HG02943 (cell line): ENCODE data around the gene IL17RC.
"Not testable (repeated sequence)": the region's sequence is repeated elsewhere in the genome, so short reads cannot be mapped to it uniquely, and the experiment has no call there.

ENCODE experiments used
- ATAC-seq: cut with Tn5 transposase; IDR thresholded peaks from one replicate; pipeline ENCODE4 v1.9.1; 2021; ENCODE audit warnings: mild to moderate bottlenecking, low read depth, moderate library complexity; ENCODE audit not compliant: unreplicated experiment

Gene IL17RC

DNA sequence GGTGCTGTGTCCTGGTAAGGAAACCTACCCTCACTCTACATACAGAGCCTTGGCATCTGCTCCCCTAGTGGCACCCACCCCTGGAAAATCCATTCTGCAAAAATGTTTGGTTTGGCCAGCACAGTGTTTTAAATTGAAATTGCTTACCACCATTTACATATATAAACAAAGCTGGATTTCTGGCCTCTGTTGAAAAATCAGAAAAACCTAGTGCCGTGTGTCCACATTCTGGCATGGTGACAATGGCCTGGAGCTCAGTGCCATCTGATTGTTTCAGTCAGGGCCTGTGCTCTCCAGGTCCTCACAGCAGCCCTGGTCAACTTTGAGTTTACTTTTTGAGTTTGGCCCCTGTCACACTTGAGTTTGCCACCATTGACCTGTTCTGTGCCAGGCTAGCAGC, 2.9 kb upstream of the IL17RC start:
- ATAC-seq, result no peak

DNA sequence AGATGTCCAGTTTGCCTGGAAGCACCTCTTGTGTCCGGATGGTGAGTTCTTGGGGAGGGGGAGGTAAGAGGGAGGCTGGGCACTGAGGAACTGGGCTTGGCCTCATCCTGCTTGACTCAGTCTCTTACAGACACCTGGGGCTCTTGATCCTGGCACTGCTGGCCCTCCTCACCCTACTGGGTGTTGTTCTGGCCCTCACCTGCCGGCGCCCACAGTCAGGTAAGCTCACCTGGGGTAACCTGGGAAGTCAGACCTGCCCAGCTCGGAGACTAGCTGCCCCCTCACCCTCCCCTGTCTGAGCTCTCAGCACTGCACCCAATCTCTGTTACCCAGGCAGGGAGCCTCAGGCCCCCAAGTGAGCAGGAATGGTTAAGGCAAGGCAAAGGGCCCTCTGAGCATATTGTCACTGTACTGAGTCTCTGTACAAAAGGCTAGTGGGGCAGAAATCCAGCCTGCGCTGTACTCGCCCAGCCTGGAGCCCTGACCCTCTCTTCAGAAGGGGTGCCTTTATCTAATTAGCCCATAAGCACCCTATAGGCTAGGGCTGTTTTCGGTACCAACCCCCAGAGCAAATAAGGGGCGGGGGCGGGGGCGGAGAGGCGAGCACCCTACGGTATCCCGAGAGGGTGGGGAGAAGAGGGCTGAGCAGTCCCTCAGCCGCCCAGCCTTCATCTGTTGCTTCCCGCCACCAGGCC, 2.2 kb upstream of the IL17RC start:
- ATAC-seq, result no peak

DNA sequence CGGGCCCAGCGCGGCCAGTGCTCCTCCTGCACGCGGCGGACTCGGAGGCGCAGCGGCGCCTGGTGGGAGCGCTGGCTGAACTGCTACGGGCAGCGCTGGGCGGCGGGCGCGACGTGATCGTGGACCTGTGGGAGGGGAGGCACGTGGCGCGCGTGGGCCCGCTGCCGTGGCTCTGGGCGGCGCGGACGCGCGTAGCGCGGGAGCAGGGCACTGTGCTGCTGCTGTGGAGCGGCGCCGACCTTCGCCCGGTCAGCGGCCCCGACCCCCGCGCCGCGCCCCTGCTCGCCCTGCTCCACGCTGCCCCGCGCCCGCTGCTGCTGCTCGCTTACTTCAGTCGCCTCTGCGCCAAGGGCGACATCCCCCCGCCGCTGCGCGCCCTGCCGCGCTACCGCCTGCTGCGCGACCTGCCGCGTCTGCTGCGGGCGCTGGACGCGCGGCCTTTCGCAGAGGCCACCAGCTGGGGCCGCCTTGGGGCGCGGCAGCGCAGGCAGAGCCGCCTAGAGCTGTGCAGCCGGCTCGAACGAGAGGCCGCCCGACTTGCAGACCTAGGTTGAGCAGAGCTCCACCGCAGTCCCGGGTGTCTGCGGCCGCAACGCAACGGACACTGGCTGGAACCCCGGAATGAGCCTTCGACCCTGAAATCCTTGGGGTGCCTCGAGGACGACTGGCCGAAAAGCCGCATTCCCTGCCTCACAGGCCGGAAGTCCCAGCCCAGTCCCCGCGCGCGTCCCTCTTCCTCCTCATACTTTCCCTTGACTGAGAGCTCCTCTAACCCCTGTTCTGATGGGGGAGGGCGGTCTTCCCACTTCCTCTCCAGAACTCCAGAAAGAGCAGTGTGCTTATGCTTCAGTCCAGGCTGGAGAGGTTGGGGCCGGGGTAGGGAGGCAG, 1.4 kb upstream of the IL17RC start:
- no peak for ATAC-seq

GRCh38 chr3:9916346-9916733, 558 bp upstream of the IL17RC start:
- ATAC-seq, result no peak

DNA sequence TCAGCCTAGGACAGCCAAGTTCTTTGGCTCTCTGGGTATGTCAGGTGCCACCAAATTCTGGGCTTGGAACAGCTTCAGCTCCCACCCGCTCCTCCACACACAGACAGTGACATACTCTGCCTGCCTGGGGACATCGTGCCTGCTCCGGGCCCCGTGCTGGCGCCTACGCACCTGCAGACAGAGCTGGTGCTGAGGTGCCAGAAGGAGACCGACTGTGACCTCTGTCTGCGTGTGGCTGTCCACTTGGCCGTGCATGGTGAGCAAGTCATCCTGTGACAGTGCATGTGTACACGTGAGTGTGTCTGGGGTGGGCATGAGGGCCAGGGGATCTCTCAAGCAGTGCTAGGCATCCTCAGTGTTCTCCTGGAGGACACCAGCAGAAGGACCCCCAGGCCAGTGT, 922 bp downstream of the IL17RC start:
- no peak for ATAC-seq

GRCh38 chr3:9918261-9919038, 1.6 kb downstream of the IL17RC start:
- no peak for ATAC-seq

DNA sequence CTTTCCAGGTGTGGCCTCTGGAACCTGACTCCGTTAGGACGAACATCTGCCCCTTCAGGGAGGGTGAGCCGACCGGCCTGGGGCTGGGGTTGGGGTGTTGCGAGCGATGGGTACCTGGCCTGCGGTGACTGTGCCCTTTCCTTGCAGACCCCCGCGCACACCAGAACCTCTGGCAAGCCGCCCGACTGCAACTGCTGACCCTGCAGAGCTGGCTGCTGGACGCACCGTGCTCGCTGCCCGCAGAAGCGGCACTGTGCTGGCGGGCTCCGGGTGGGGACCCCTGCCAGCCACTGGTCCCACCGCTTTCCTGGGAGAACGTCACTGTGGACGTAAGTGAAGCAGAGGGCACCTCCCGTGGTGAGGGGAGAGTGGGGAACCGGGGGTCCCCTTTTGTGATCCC, 11.3 kb downstream of the IL17RC start:
- no peak for ATAC-seq

- ATAC-seq, result no peak
These were observed 14.0 kb downstream of the IL17RC start for GRCh38 chr3:9930804-9931418.

- ATAC-seq, result no peak
These were observed 15.6 kb downstream of the IL17RC start for GRCh38 chr3:9932535-9932842.

- ATAC-seq, result peak; percentile 57
These were observed 16.1 kb downstream of the IL17RC start for GRCh38 chr3:9932843-9933560.

DNA sequence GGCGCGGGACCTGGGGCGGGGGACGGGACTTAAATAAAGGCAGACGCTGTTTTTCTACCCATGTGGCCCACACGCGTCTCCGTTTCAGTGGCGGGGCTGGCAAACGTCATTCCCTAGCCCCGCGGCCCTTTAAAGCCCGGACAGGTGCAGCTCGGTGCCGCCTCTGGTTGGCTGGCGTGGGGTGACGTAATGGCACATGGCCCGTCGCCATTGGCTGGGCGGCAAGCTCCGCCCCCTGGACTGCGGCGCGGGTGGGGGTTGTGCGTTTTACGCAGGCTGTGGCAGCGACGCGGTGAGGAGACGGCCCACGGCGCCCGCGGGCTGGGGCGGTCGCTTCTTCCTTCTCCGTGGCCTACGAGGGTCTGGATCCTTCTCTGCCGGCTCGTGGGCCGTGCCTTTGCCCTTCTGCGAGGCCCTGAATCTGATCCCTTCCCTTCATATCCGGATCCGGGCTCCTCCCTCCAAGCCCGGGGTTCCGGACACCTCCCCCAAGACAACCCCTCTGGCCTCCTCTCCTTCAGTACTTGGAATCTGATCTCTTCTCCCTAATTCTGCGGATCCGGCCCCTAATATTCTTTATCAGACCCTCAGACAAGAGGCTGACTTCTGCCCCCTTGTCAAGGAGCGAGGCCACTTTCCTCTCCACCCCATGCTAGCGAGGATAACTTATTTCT, 16.8 kb downstream of the IL17RC start, which contains the start of gene CRELD1:
Gene CRELD1 (plus strand): TSS at position 274 of the 674 bp plus-strand sequence. CDS start 605 bp downstream, outside the sequence.
- ATAC-seq, result peak; percentile 86

DNA sequence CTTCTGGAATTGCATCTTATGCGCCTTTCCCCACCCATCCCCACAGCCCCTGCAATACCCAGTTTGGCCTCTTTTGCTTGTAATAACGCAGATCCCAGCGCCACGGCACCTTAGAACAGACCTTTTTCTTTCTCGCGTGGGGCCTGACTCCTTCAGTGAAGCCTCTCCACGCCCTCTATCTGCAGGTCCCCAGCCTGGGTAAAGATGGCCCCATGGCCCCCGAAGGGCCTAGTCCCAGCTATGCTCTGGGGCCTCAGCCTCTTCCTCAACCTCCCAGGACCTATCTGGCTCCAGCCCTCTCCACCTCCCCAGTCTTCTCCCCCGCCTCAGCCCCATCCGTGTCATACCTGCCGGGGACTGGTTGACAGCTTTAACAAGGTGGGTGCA, 17.3 kb downstream of the IL17RC start:
- no peak for ATAC-seq

- ATAC-seq, result no peak
These were observed 18.1 kb downstream of the IL17RC start for GRCh38 chr3:9934993-9935392.

DNA sequence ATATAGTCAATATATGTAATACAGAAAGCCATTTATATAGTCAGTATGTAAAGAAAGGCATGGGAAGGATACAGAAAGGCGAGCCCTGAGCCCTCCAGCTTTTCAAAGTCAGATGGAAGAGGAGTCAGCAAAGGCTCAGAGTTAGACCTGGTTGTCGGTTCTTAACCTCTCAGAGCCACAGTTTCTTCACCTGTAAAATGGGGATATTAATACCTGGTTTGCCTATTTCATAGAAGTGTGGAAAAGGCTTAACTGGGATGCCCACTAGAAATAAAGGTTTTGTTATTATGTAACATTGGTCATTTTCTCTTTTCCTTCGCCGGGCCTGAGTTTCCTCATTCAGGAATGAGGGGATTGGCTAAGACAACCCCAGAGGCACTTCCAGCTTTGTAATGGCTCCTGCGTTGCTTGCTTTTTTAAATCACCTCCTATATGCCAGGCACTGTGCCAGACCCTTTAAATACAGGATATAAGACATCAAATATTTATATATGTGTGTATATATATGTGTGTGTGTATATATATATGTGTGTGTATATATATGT, 19.1 kb downstream of the IL17RC start:
- no peak for ATAC-seq

DNA sequence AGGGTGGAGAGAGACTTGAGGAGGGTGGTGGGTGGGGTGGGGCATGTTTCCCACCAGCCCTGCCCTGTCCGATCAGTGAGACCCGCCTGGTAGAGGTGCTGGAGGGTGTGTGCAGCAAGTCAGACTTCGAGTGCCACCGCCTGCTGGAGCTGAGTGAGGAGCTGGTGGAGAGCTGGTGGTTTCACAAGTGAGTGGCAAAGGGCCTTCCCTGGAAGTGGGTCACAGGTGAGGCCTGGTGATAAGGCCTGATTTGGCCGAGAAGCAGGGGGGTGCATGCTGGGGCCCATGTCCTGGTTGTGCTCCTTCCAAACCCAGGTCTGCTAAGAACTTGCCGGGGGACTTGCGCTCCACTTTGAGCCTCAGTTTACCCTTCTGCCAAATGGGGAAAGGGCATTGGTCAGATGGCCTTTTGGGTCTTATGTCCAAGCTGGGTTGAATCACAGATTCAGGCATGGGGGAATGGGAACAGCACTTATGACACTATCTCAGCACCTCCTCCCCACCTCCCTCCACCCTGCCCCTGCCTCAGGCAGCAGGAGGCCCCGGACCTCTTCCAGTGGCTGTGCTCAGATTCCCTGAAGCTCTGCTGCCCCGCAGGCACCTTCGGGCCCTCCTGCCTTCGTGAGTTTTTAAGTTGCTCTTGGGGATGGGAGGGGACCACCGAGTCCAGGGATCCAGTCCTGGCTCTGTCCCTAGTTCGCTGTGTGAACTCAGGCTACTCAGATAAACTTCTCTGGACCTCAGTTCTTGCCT, 20.8 kb downstream of the IL17RC start:
- no peak for ATAC-seq

DNA sequence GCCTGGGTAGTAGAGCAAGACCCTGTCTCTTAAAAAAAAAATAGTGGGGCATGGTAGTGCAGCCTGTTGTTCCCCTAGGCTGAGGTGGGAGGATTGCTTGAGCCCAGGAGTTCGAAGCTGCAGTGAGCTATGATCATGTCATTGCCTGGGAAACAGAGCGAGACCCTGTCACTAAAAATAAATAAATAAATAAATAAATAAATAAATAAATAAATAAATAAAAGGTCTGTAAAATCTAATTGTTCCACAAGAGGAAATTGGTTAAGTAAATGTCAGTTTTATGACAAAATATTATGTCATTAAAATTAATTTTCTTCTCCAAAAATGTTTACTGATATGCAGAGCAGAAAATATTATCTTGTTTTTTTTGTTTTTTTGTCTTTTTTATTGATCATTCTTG, 22.1 kb downstream of the IL17RC start:
- ATAC-seq, result no peak

DNA sequence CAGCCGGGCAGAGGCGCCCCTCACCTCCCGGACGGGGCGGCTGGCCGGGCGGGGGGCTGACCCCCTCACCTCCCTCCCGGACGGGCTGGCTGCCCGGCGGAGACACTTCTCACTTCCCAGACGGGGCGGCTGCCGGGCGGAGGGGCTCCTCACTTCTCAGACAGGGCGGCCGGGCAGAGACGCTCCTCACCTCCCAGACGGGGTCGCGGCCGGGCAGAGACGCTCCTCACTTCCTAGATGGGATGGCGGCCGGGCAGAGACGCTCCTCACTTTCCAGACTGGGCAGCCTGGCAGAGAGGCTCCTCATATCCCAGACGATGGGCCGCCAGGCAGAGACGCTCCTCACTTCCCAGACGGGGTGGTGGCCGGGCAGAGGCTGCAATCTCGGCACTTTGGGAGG, 23.0 kb downstream of the IL17RC start:
- not testable (repeated sequence) for ATAC-seq

DNA sequence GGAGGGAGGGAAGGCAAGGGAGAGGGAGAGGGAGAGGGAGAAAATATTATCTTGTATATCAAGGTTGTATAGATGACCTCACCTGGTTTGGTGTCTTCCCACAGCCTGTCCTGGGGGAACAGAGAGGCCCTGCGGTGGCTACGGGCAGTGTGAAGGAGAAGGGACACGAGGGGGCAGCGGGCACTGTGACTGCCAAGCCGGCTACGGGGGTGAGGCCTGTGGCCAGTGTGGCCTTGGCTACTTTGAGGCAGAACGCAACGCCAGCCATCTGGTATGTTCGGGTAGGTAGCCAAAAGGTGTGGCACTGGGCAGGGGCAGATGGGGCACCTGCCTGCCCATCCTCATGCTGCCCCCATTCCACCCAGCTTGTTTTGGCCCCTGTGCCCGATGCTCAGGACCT, 23.8 kb downstream of the IL17RC start:
- no peak for ATAC-seq

GRCh38 chr3:9942164-9942563, 25.3 kb downstream of the IL17RC start:
- no peak for ATAC-seq
